H1 (cell line): ENCODE measurements around the gene MCUR1. TPM values are rescaled to one million over a fixed set of nuclear protein-coding genes. Genes with fewer than 3 reads are reported as not detected.

Experiments used
- CTCF ChIA-PET: fragments of 300-600 bp; sonication (Branson Sonifier 250); formaldehyde crosslinking; loops from one replicate; lab custom pipeline; 2021; ENCODE audit not compliant: partially characterized antibody; lab: Charles Lee
- POLR2A ChIA-PET: fragments of 300-600 bp; sonication (Branson Sonifier 250); formaldehyde crosslinking; loops from one replicate; lab custom pipeline; 2021; ENCODE audit warnings: inconsistent platforms; ENCODE audit not compliant: partially characterized antibody; lab: Charles Lee
- DNase-seq, 2 experiments: peaks; one replicate each; pipeline versions ENCODE4 v3.0.0 to v3.0.0-alpha.2; 2010 to 2022; ENCODE audit warnings: low spot score in 2 of 2, low read depth in 1 of 2, mixed read lengths in 1 of 2
- FAIRE-seq: peaks from 2 replicates; lab custom pipeline; 2011; peaks lifted over from hg19 to GRCh38; lab: Jason Lieb, UNC
- H2AFZ ChIP-seq: 2 replicates; pipeline ENCODE4 v1.8.1; 2012; ENCODE audit warnings: low read length, inconsistent platforms
- H2AK5ac ChIP-seq: 2 replicates; pipeline ENCODE4 v1.6.1; 2013; ENCODE audit warnings: low read depth, low read length
- H2BK120ac ChIP-seq: replicated peaks from 2 replicates; pipeline ENCODE3; 2013; ENCODE audit warnings: low read depth, low read length, inconsistent platforms
- H2BK12ac ChIP-seq: 2 replicates; pipeline ENCODE4 v1.6.1; 2013; ENCODE audit warnings: low read depth, low read length
- H2BK15ac ChIP-seq: 2 replicates; pipeline ENCODE4 v1.6.1; 2013; ENCODE audit warnings: low read length
- H2BK20ac ChIP-seq: 2 replicates; pipeline ENCODE4 v1.6.1; 2013; ENCODE audit warnings: low read length
- H2BK5ac ChIP-seq: 2 replicates; pipeline ENCODE4 v1.6.1; 2013; ENCODE audit warnings: low read depth, low read length
- H3K14ac ChIP-seq: 2 replicates; pipeline ENCODE4 v1.6.1; 2013; ENCODE audit warnings: inconsistent platforms; ENCODE audit not compliant: insufficient read length
- H3K18ac ChIP-seq: 2 replicates; pipeline ENCODE4 v1.6.1; 2013; ENCODE audit warnings: low read length; ENCODE audit errors: extremely low read depth
- H3K23ac ChIP-seq: 2 replicates; pipeline ENCODE4 v1.6.1; 2013; ENCODE audit warnings: inconsistent platforms; ENCODE audit not compliant: insufficient read length
- H3K23me2 ChIP-seq: 2 replicates; pipeline ENCODE4 v1.6.1; 2013; ENCODE audit warnings: low read depth, low read length
- H3K27ac ChIP-seq: 2 replicates; pipeline ENCODE4 v1.6.1; 2011; ENCODE audit warnings: low read depth, low read length, inconsistent platforms
- H3K27me3 ChIP-seq, 4 experiments: replicated peaks in 1 of 4; 1 replicate in 1 of 4; 2 replicates in 3 of 4; pipeline versions ENCODE4 v1.6.1 to v1.8.1; 2011 to 2013; ENCODE audit warnings: low read length in 3 of 4, mild to moderate bottlenecking in 3 of 4, inconsistent platforms in 2 of 4, mixed read lengths in 2 of 4, moderate library complexity in 1 of 4; ENCODE audit not compliant: control insufficient read depth in 3 of 4, insufficient read depth in 3 of 4; ENCODE audit errors: extremely low read depth in 1 of 4
- H3K36me3 ChIP-seq, 4 experiments: 2 replicates each; pipeline versions ENCODE4 v1.6.1 to v1.8.1; 2011 to 2013; ENCODE audit warnings: mild to moderate bottlenecking in 4 of 4, low read length in 3 of 4, moderate library complexity in 2 of 4, control low read depth in 1 of 4, inconsistent platforms in 1 of 4; ENCODE audit not compliant: insufficient read depth in 4 of 4, control insufficient read depth in 2 of 4
- H3K4ac ChIP-seq: replicated peaks from 2 replicates; pipeline ENCODE3; 2013; ENCODE audit warnings: low read length, low read depth, mixed read lengths, inconsistent platforms; ENCODE audit not compliant: insufficient read length
- H3K4me1 ChIP-seq, 4 experiments: replicated peaks in 1 of 4; 1 replicate in 1 of 4; 2 replicates in 3 of 4; pipeline versions ENCODE4 v1.6.1 to v1.8.1; 2011 to 2013; ENCODE audit warnings: low read length in 3 of 4, inconsistent platforms in 2 of 4, mixed read lengths in 1 of 4; ENCODE audit not compliant: insufficient read depth in 4 of 4, control insufficient read depth in 3 of 4
- H3K4me2 ChIP-seq, 2 experiments: 2 replicates each; pipeline versions ENCODE4 v1.6.1 to v1.8.1; 2011 to 2013; ENCODE audit warnings: low read depth in 2 of 2, low read length in 2 of 2, control low read depth in 1 of 2, inconsistent platforms in 1 of 2, mild to moderate bottlenecking in 1 of 2; ENCODE audit not compliant: insufficient read depth in 1 of 2
- H3K4me3 ChIP-seq, 4 experiments: fragments of 200-600, 300-600 bp in 1 of 4; sonication (generic), shearing (Covaris generic), sonication (Bioruptor Twin) in 1 of 4; 2 replicates each; pipeline versions ENCODE4 v1.5.1 to v1.8.1; 2011 to 2016; ENCODE audit warnings: low read length in 4 of 4, low read depth in 3 of 4, control low read depth in 2 of 4, inconsistent platforms in 2 of 4, mild to moderate bottlenecking in 2 of 4, mixed read lengths in 1 of 4, moderate library complexity in 1 of 4; ENCODE audit not compliant: insufficient read depth in 2 of 4; ENCODE audit errors: extremely low read depth in 1 of 4
- H3K56ac ChIP-seq: replicated peaks from 2 replicates; pipeline ENCODE3; 2013; ENCODE audit warnings: low read depth, mild to moderate bottlenecking, mixed read lengths, low read length, inconsistent platforms; ENCODE audit not compliant: insufficient read length
- H3K79me1 ChIP-seq: 2 replicates; pipeline ENCODE4 v1.6.1; 2013; ENCODE audit warnings: low read depth, low read length, control low read depth
- H3K79me2 ChIP-seq, 2 experiments: 2 replicates each; pipeline versions ENCODE4 v1.6.1 to v1.8.1; 2012 to 2013; ENCODE audit warnings: low read length in 2 of 2, mild to moderate bottlenecking in 2 of 2, inconsistent platforms in 1 of 2; ENCODE audit not compliant: insufficient read depth in 2 of 2, control insufficient read depth in 1 of 2
- H3K9ac ChIP-seq, 4 experiments: replicated peaks in 1 of 4; 1 replicate in 1 of 4; 2 replicates in 3 of 4; pipeline versions ENCODE4 v1.6.1 to v1.8.1; 2011 to 2013; ENCODE audit warnings: low read depth in 3 of 4, low read length in 3 of 4, control low read depth in 2 of 4, mild to moderate bottlenecking in 2 of 4, moderate library complexity in 2 of 4, inconsistent platforms in 1 of 4; ENCODE audit errors: extremely low read depth in 1 of 4
- H3K9me3 ChIP-seq, 2 experiments: 2 replicates each; pipeline versions ENCODE4 v1.6.1 to v1.8.1; 2012 to 2013; ENCODE audit warnings: mild to moderate bottlenecking in 2 of 2, moderate library complexity in 2 of 2, control low read depth in 1 of 2, inconsistent platforms in 1 of 2, low read depth in 1 of 2, low read length in 1 of 2, mixed read lengths in 1 of 2; ENCODE audit not compliant: insufficient read depth in 2 of 2
- H4K20me1 ChIP-seq, 2 experiments: replicated peaks in 1 of 2; 2 replicates each; pipeline versions ENCODE3 to v1.8.1; 2011 to 2013; ENCODE audit warnings: inconsistent platforms in 2 of 2, low read length in 2 of 2, mild to moderate bottlenecking in 1 of 2; ENCODE audit not compliant: insufficient read depth in 2 of 2, control insufficient read depth in 1 of 2
- H4K5ac ChIP-seq: 2 replicates; pipeline ENCODE4 v1.6.1; 2013; ENCODE audit warnings: low read length, low read depth, mixed read lengths, inconsistent platforms; ENCODE audit not compliant: insufficient read length
- H4K8ac ChIP-seq: 2 replicates; pipeline ENCODE4 v1.8.0; 2013; ENCODE audit warnings: mild to moderate bottlenecking, moderate library complexity, low read length, inconsistent platforms; ENCODE audit not compliant: insufficient read depth; ENCODE audit errors: extremely low read depth
- H4K91ac ChIP-seq: replicated peaks from 2 replicates; pipeline ENCODE3; 2013; ENCODE audit warnings: low read length, mixed read lengths, inconsistent platforms; ENCODE audit not compliant: insufficient read length
- ATF2 ChIP-seq: IDR thresholded peaks from 2 replicates; pipeline ENCODE4 v1.6.1; 2012; ENCODE audit warnings: low read length, inconsistent platforms
- CHD1 ChIP-seq: IDR thresholded peaks from 2 replicates; pipeline ENCODE4 v1.6.1; 2012; ENCODE audit warnings: low read depth, low read length, improper control_type of control experiment
- EGR1 ChIP-seq: IDR thresholded peaks from 2 replicates; pipeline ENCODE4 v1.6.1; 2011; ENCODE audit warnings: low read depth, low read length, borderline replicate concordance
- GTF2F1 ChIP-seq: IDR thresholded peaks from 2 replicates; pipeline ENCODE4 v1.6.1; 2012; ENCODE audit warnings: low read depth, low read length, improper control_type of control experiment, borderline replicate concordance
- KDM1A ChIP-seq: fragments of 200-600, 300-600 bp; sonication (generic); IDR thresholded peaks from 2 replicates; pipeline ENCODE4 v1.7.1; 2016; ENCODE audit warnings: mild to moderate bottlenecking, low read length, borderline replicate concordance
- POLR2AphosphoS5 ChIP-seq: IDR thresholded peaks from 2 replicates; pipeline ENCODE4 v1.6.1; 2011; ENCODE audit warnings: low read depth, low read length
- RAD21 ChIP-seq, 2 experiments: IDR thresholded peaks in 1 of 2; conservative IDR thresholded peaks in 1 of 2; 2 replicates each; pipeline ENCODE4 v1.6.1; 2011; ENCODE audit warnings: low read depth in 2 of 2, low read length in 2 of 2, improper control_type of control experiment in 1 of 2, inconsistent platforms in 1 of 2, mild to moderate bottlenecking in 1 of 2, moderate library complexity in 1 of 2
- SIN3A ChIP-seq, 2 experiments: IDR thresholded peaks in 1 of 2; conservative IDR thresholded peaks in 1 of 2; 2 replicates each; pipeline ENCODE4 v1.6.1; 2011 to 2012; ENCODE audit warnings: low read length in 2 of 2, improper control_type of control experiment in 1 of 2, low read depth in 1 of 2, mild to moderate bottlenecking in 1 of 2
- TAF7 ChIP-seq: optimal IDR thresholded peaks from 2 replicates; pipeline ENCODE3; 2011; ENCODE audit warnings: low read depth, mild to moderate bottlenecking, inconsistent platforms, low read length, moderate library complexity, borderline replicate concordance
- ZNF274 ChIP-seq: IDR thresholded peaks from 2 replicates; pipeline ENCODE4 v1.7.0; 2012; ENCODE audit warnings: low read length, borderline replicate concordance; ENCODE audit errors: extremely low read depth
- WGBS, 2 experiments: shearing (Covaris generic) in 1 of 2; methylation state at CpG; one replicate each; pipeline versions ENCODE4 v1.1.6 to v1.1.7; 2013 to 2015; ENCODE audit warnings: low lambda C conversion rate in 2 of 2, mixed read lengths in 2 of 2, inconsistent platforms in 1 of 2, low coverage in 1 of 2, missing lambda C conversion rate in 1 of 2; ENCODE audit not compliant: insufficient replicate concordance in 2 of 2, insufficient coverage in 1 of 2, insufficient read length in 1 of 2; ENCODE audit errors: extremely low coverage in 1 of 2, missing lambda C conversion rate in 1 of 2; 5-methylcytosine and 5-hydroxymethylcytosine counted together
- polyA plus RNA-seq, 7 experiments: library from polyadenylated mRNA; depleted of rRNA in 3 of 7; stranded (reverse) in 5 of 7; unstranded in 2 of 7; fragments of >200 nt in 5 of 7; fragments of 200-250 nt in 2 of 7; gene quantifications; 1 replicate in 5 of 7; 2 replicates in 1 of 7; 4 replicates in 1 of 7; pipeline versions ENCODE4 v1.2.1 to v1.2.3, GENCODE V29; 2011 to 2013; ENCODE audit warnings: missing spikeins in 2 of 7, mixed read lengths in 2 of 7
- total RNA-seq: library from RNA; stranded (reverse); fragmentation: NEBNext Ultra II Directional; extraction: Animal tissue kit (Norgen Biotek cat#: 25700); gene quantifications from 2 replicates; pipeline ENCODE4 v1.2.1, GENCODE V29; 2021
- TF ChIP-seq, protein P1 (sequence below): IDR thresholded peaks from 2 replicates; pipeline ENCODE4 v1.6.1; 2011; ENCODE audit warnings: low read depth, mild to moderate bottlenecking, low read length; ENCODE audit not compliant: insufficient read depth

Gene MCUR1
- total and polyA plus RNA-seq, 2 of the 8 experiments (the other 6 are each of a cell fraction or from before 2014, with no cell fraction given) = 9.6 to 37.3 TPM

DNA sequence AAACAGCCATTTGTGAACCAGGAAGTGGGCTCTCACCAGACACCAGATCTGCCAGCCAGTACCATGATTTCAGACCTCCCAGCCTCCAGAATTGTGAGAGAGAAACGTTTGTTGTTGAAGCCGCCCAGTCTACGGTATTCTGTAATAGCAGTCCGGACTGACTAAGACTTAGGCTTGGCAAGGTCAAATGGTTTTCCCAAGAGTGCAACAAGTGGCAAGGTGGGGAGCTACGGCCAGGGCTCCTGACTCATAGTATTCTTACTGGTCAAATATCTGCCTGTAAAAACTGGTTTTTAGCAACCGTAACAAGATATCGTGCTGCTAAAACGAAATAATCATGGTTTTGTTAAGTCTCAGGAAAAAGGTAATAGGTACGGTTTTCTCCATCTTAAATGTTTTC, 37.8 kb downstream of the MCUR1 start:
- no peak overlapping the region for H3K27ac ChIP-seq
- no peak overlapping the region for H4K91ac ChIP-seq
- H3K79me1 ChIP-seq = no peaks in the 10 kb centered on the region; the same call in 1 of the 2 replicates
- H2AFZ ChIP-seq = no peak overlapping the region
- no peak overlapping the region for H2AK5ac ChIP-seq
- H3K56ac ChIP-seq = no peak overlapping the region
- H2BK20ac ChIP-seq = no peak overlapping the region
- no peaks in the 10 kb centered on the region for H3K27me3 ChIP-seq
- POLR2A ChIA-PET = no interaction called here
- no peak overlapping the region for H3K9ac ChIP-seq
- H3K4ac ChIP-seq = no peak overlapping the region
- H2BK5ac ChIP-seq = no peak overlapping the region
- no peak overlapping the region for H3K23ac ChIP-seq
- no peak overlapping the region for H2BK15ac ChIP-seq
- peak overlapping the region; percentile 25; the same call in 1 of the 2 replicates for H4K8ac ChIP-seq
- H3K23me2 ChIP-seq = no peaks in the 10 kb centered on the region
- no peak overlapping the region for H2BK120ac ChIP-seq
- H3K4me3 ChIP-seq = no peak overlapping the region
- H3K18ac ChIP-seq = no peak overlapping the region
- DNase-seq = no peak
- H3K36me3 ChIP-seq = no peaks in the 10 kb centered on the region
- WGBS, 2 experiments = 88% methylated on average over 9 of the region's 9 CpGs; no CpG with 5 or more reads in 1 of the 2 experiments
- CTCF ChIA-PET = interaction anchor here (0.7 to 1.0 kb wide), 2 partner anchors 18 to 350 kb away, joined by 3 read pairs; no protein-coding TSS in a partner anchor
- no peak overlapping the region for H2BK12ac ChIP-seq
- no peaks in the 10 kb centered on the region; a peak in 1 of 4 replicates for H3K9me3 ChIP-seq
- no peaks in the 10 kb centered on the region for H3K4me1 ChIP-seq
- FAIRE-seq = no peak
- H3K79me2 ChIP-seq = no peaks in the 10 kb centered on the region
- no peak overlapping the region for H3K14ac ChIP-seq
- no peaks in the 10 kb centered on the region for H4K20me1 ChIP-seq
- H3K4me2 ChIP-seq = no peak overlapping the region
- H4K5ac ChIP-seq = no peak overlapping the region
- TF ChIP-seq POLR2AphosphoS5 (no peak), ZNF274 (no peak), KDM1A (no peak), ATF2 (no peak), RAD21 (IDR thresholded peaks at IDR 0.05 in 1 of 2, conservative IDR thresholded peaks at IDR 0.05 in 1 of 2; ENCODE audit: low read depth in 2 of 2, low read length in 2 of 2) (no peak), TAF7 (no peak), CHD1 (no peak), EGR1 (no peak), GTF2F1 (no peak), SIN3A (conservative IDR thresholded peaks at IDR 0.05 in 1 of 2, IDR thresholded peaks at IDR 0.05 in 1 of 2; ENCODE audit: low read depth in 1 of 2, low read length in 2 of 2) (no peak)
- TF ChIP-seq, protein P1, sequence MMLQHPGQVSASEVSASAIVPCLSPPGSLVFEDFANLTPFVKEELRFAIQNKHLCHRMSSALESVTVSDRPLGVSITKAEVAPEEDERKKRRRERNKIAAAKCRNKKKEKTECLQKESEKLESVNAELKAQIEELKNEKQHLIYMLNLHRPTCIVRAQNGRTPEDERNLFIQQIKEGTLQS = no peak
